Liver (tissue), 9 donors: Measurements from ENCODE around the gene RALGDS. TPM values are rescaled to one million over a fixed set of nuclear protein-coding genes. Genes with fewer than 3 reads are reported as not detected.
"Not testable (repeated sequence)": the region's sequence is repeated elsewhere in the genome, so short reads cannot be mapped to it uniquely, and the experiment has no call there.

Experiments
- DNase-seq: peaks from one replicate; pipeline ENCODE4 v3.0.0-alpha.2; 2017; ENCODE audit warnings: low spot score
- H3K27ac ChIP-seq, 2 donors: one replicate each; pipeline ENCODE4 v1.7.0; 2013; ENCODE audit warnings: inconsistent platforms in 2 of 2, low read length in 2 of 2, control low read depth in 1 of 2, low read depth in 1 of 2, mild to moderate bottlenecking in 1 of 2
- H3K27me3 ChIP-seq, 4 donors: one replicate each; pipeline versions ENCODE4 v1.6.1 to v1.7.0; 2013; ENCODE audit warnings: low read length in 3 of 4, inconsistent platforms in 1 of 4, mild to moderate bottlenecking in 1 of 4, moderate library complexity in 1 of 4; ENCODE audit not compliant: control insufficient read depth in 4 of 4, insufficient read depth in 4 of 4
- H3K36me3 ChIP-seq, 4 donors: one replicate each; pipeline versions ENCODE4 v1.6.1 to v1.7.0; 2013; ENCODE audit warnings: low read length in 3 of 4, mild to moderate bottlenecking in 3 of 4, low read depth in 1 of 4, moderate library complexity in 1 of 4; ENCODE audit not compliant: control insufficient read depth in 4 of 4, insufficient read depth in 3 of 4
- H3K4me1 ChIP-seq, 4 donors: one replicate each; pipeline versions ENCODE4 v1.6.1 to v1.7.0; 2013; ENCODE audit warnings: low read length in 3 of 4, mild to moderate bottlenecking in 3 of 4, moderate library complexity in 1 of 4; ENCODE audit not compliant: control insufficient read depth in 4 of 4, insufficient read depth in 4 of 4
- H3K4me3 ChIP-seq, 3 donors: one replicate each; pipeline versions ENCODE4 v1.6.1 to v1.7.0; 2013; ENCODE audit warnings: low read length in 3 of 3, control low read depth in 1 of 3, low read depth in 1 of 3, mild to moderate bottlenecking in 1 of 3
- H3K9ac ChIP-seq, 2 donors: one replicate each; pipeline ENCODE4 v1.7.0; 2013; ENCODE audit warnings: low read length in 2 of 2, mild to moderate bottlenecking in 2 of 2, moderate library complexity in 2 of 2, control low read depth in 1 of 2, low read depth in 1 of 2
- H3K9me3 ChIP-seq, 4 donors: one replicate each; pipeline versions ENCODE4 v1.6.1 to v1.7.0; 2013; ENCODE audit warnings: low read length in 3 of 4; ENCODE audit not compliant: control insufficient read depth in 4 of 4
- FOXA1 ChIP-seq: IDR thresholded peaks from 2 replicates; pipeline ENCODE4 v1.6.1; 2016; ENCODE audit warnings: antibody characterized with exemption
- FOXA2 ChIP-seq: IDR thresholded peaks from 2 replicates; pipeline ENCODE4 v1.6.1; 2016; ENCODE audit warnings: antibody characterized with exemption
- GABPA ChIP-seq, 2 donors: IDR thresholded peaks in 1 of 2; conservative IDR thresholded peaks in 1 of 2; 2 replicates each; pipeline ENCODE4 v1.6.1; 2016; ENCODE audit warnings: antibody characterized with exemption in 2 of 2, mild to moderate bottlenecking in 1 of 2, moderate library complexity in 1 of 2
- HNF4A ChIP-seq, 2 donors: conservative IDR thresholded peaks; 2 replicates each; pipeline ENCODE4 v1.6.1; 2016; ENCODE audit warnings: antibody characterized with exemption in 2 of 2, mild to moderate bottlenecking in 2 of 2
- HNF4G ChIP-seq: IDR thresholded peaks from 2 replicates; pipeline ENCODE4 v1.6.1; 2016; ENCODE audit warnings: antibody characterized with exemption
- JUND ChIP-seq, 2 donors: IDR thresholded peaks; 2 replicates each; pipeline ENCODE4 v1.6.1; 2016; ENCODE audit warnings: antibody characterized with exemption in 2 of 2
- RAD21 ChIP-seq, 2 donors: IDR thresholded peaks; 2 replicates each; pipeline ENCODE4 v1.6.1; 2016; ENCODE audit warnings: antibody characterized with exemption in 2 of 2, mild to moderate bottlenecking in 2 of 2
- RXRA ChIP-seq, 2 donors: IDR thresholded peaks; 2 replicates each; pipeline ENCODE4 v1.6.1; 2017 to 2018; ENCODE audit warnings: antibody characterized with exemption in 2 of 2, mild to moderate bottlenecking in 1 of 2
- YY1 ChIP-seq: IDR thresholded peaks from 2 replicates; pipeline ENCODE4 v1.6.1; 2016; ENCODE audit warnings: antibody characterized with exemption, mild to moderate bottlenecking
- WGBS: extraction: QIAGEN DNeasy Blood & Tissue Kit; methylation state at CpG from one replicate; pipeline ENCODE4 v1.1.7; 2013; 5-methylcytosine and 5-hydroxymethylcytosine counted together
- polyA plus RNA-seq, 2 donors: library from polyadenylated mRNA; stranded (reverse) in 1 of 2; unstranded in 1 of 2; fragments of 200-250 nt in 1 of 2; fragments of >200 nt in 1 of 2; fragmentation: Nextera tagmentation in 1 of 2; extraction: Ambion mirVana in 1 of 2; gene quantifications; one replicate each; pipeline versions ENCODE4 v1.2.1 to v1.2.3, GENCODE V29; 2013 to 2015
- total RNA-seq, 2 donors: library from RNA; depleted of rRNA; stranded (reverse); fragments of >200 nt; gene quantifications; one replicate each; pipeline ENCODE4 v1.2.3, GENCODE V29; 2014
- TF ChIP-seq, protein P1 (sequence below): IDR thresholded peaks from 2 replicates; pipeline ENCODE4 v1.6.1; 2016; ENCODE audit warnings: antibody characterized with exemption, mild to moderate bottlenecking
- TF ChIP-seq, protein P2 (sequence below): IDR thresholded peaks from 2 replicates; pipeline ENCODE4 v1.6.1; 2016; ENCODE audit warnings: antibody characterized with exemption
- TF ChIP-seq, protein P3 (sequence below): fragments of 150-350 bp; IDR thresholded peaks from 2 replicates; pipeline ENCODE4 v1.5.1; 2017; ENCODE audit warnings: improper control_type of control experiment, low read depth, low read length; ENCODE audit not compliant: missing input control
- donor health status: healthy.
- donor health status: healthy.
- donor health status: healthy.
- donor health status: healthy.
- donor health status: healthy.

The RALGDS gene
- total RNA-seq (10 to 100 TPM in 1 of 2 donors, 1 to 10 TPM in 1; 9.5 to 19.0 TPM), polyA plus RNA-seq (1 to 10 TPM; 1.3 to 5.0 TPM)

DNA sequence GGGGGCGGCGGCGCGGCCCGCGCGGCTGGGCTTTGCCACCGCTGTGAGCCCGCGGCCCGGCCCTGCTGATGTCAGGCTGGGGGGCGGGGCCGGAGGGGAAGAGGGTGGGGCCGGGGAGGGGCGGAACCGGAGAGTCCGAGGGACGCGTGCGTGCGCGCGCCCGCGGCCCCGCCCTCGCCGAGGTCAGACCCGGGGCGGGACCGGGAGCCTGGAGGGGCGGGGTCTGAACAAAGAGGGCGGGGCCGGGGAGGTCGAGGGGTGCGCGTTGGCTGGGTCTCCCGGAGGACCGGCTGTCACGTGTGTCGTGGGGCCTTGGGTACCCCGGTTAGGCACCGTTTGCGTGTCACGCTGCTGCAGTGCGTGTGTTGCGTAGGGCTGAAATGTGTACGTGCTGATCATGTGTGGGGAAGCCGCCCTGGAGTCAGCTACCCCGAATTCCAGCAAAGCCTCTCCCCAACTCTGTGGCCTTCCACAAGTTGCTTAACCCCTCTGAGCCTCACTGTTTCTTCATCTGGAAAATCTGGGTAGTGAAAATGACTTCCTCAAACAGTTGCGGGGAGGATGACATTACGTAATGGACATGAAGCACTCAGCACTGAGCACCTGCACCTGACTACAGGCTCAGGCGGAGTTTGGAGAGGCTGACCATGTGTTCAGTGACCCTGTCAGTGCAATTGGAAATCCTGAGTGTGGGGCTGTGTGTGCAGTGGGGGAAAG, at the start of gene RALGDS:
Gene RALGDS, minus strand, starts transcription at position 43 of the 717 bp plus-strand sequence. CDS start 86 bp downstream, outside the sequence.
- peak within 1 kb of the TSS; percentile 43 to 85 (median 67) for H3K4me3 ChIP-seq
- DNase-seq = peak; percentile 97
- peak within 1 kb of the TSS; percentile 81 to 94 for H3K27ac ChIP-seq
- peak within 1 kb of the TSS in 1 of 2 donors; percentile 87 for H3K9ac ChIP-seq
- 12% methylated on average over 53 of the region's 53 CpGs for WGBS
- no peaks in the 10 kb centered on the region for H3K9me3 ChIP-seq
- TF ChIP-seq JUND (IDR thresholded peaks at IDR 0.05) = no peak
- TF ChIP-seq, protein P1, sequence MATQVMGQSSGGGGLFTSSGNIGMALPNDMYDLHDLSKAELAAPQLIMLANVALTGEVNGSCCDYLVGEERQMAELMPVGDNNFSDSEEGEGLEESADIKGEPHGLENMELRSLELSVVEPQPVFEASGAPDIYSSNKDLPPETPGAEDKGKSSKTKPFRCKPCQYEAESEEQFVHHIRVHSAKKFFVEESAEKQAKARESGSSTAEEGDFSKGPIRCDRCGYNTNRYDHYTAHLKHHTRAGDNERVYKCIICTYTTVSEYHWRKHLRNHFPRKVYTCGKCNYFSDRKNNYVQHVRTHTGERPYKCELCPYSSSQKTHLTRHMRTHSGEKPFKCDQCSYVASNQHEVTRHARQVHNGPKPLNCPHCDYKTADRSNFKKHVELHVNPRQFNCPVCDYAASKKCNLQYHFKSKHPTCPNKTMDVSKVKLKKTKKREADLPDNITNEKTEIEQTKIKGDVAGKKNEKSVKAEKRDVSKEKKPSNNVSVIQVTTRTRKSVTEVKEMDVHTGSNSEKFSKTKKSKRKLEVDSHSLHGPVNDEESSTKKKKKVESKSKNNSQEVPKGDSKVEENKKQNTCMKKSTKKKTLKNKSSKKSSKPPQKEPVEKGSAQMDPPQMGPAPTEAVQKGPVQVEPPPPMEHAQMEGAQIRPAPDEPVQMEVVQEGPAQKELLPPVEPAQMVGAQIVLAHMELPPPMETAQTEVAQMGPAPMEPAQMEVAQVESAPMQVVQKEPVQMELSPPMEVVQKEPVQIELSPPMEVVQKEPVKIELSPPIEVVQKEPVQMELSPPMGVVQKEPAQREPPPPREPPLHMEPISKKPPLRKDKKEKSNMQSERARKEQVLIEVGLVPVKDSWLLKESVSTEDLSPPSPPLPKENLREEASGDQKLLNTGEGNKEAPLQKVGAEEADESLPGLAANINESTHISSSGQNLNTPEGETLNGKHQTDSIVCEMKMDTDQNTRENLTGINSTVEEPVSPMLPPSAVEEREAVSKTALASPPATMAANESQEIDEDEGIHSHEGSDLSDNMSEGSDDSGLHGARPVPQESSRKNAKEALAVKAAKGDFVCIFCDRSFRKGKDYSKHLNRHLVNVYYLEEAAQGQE = no peak
- TF ChIP-seq RXRA (IDR thresholded peaks at IDR 0.05) = peak in 1 of 2 donors; percentile 46
- no peak for TF ChIP-seq HNF4A (conservative IDR thresholded peaks at IDR 0.05)
- TF ChIP-seq, protein P2, sequence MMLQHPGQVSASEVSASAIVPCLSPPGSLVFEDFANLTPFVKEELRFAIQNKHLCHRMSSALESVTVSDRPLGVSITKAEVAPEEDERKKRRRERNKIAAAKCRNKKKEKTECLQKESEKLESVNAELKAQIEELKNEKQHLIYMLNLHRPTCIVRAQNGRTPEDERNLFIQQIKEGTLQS = no peak
- TF ChIP-seq RAD21 (IDR thresholded peaks at IDR 0.05) = no peak
- H3K4me1 ChIP-seq = peaks cover 9 to 61% (median 47%) of the 10 kb centered on the region in 4 donors
- no peaks in the 10 kb centered on the region for H3K36me3 ChIP-seq
- no peaks in the 10 kb centered on the region for H3K27me3 ChIP-seq

DNA sequence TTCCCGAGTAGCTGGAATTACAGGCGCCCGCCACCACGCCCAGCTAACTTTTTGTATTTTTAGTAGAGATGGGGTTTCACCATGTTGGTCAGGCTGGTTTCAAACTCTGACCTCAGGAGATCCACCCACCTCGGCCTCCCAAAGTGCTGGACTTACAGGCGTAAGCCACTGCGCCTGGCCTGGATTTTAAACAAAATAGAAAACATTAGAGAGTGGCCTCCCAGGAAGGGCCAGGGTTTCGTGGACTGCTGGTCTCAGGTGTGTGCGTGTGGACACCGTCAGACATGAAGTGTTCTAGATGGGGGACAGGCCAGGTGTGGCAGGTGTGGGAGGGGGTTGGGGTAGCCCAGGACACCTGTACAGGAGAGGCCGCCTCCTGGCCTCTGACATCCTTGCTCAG, 49.7 kb upstream of the RALGDS start:
- WGBS = 92% methylated on average over 11 of the region's 11 CpGs
- Histone ChIP-seq H3K27me3 (no peaks in the 10 kb centered on the region), H3K9ac (no peak overlapping the region), H3K4me3 (no peak overlapping the region), H3K4me1 (no peaks in the 10 kb centered on the region), H3K36me3 (no peaks in the 10 kb centered on the region), H3K9me3 (no peaks in the 10 kb centered on the region), H3K27ac (no peak overlapping the region)
- TF ChIP-seq GABPA (IDR thresholded peaks at IDR 0.05 in 1 of 2, conservative IDR thresholded peaks at IDR 0.05 in 1 of 2) = no peak
- no peak for TF ChIP-seq RXRA (IDR thresholded peaks at IDR 0.05)
- no peak for TF ChIP-seq RAD21 (IDR thresholded peaks at IDR 0.05)
- no peak for TF ChIP-seq FOXA2
- no peak for TF ChIP-seq YY1
- TF ChIP-seq, protein P3, sequence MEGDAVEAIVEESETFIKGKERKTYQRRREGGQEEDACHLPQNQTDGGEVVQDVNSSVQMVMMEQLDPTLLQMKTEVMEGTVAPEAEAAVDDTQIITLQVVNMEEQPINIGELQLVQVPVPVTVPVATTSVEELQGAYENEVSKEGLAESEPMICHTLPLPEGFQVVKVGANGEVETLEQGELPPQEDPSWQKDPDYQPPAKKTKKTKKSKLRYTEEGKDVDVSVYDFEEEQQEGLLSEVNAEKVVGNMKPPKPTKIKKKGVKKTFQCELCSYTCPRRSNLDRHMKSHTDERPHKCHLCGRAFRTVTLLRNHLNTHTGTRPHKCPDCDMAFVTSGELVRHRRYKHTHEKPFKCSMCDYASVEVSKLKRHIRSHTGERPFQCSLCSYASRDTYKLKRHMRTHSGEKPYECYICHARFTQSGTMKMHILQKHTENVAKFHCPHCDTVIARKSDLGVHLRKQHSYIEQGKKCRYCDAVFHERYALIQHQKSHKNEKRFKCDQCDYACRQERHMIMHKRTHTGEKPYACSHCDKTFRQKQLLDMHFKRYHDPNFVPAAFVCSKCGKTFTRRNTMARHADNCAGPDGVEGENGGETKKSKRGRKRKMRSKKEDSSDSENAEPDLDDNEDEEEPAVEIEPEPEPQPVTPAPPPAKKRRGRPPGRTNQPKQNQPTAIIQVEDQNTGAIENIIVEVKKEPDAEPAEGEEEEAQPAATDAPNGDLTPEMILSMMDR = no peak
- no peak for TF ChIP-seq JUND (IDR thresholded peaks at IDR 0.05)
- no peak for TF ChIP-seq FOXA1
- no peak for TF ChIP-seq HNF4G
- DNase-seq = no peak

DNA sequence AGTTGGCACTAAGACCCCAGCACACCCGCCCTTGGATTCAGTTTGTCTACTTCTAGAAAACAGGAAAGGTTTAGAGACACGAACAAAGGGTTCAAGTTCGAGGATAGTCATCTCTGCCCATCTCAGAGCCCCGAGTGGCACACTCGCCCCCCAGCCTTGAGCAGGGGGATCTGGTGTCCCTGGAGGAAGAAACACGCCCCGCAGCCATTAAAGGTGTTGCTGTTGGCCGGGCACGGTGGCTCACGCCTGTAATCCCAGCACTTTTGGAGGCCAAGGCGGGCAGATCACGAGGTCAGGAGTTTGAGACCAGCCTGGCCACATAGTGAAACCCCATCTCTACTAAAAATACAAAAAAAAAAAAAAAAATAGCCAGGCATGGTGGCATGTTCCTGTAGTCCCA, 48.6 kb upstream of the RALGDS start:
- 90% methylated on average over 12 of the region's 12 CpGs for WGBS

More for the DNA sequence above, 48.6 kb upstream of the RALGDS start:
- H3K4me3 ChIP-seq, H3K36me3 ChIP-seq, H3K9ac ChIP-seq, H3K27me3 ChIP-seq, H3K4me1 ChIP-seq, H3K27ac ChIP-seq, DNase-seq, H3K9me3 ChIP-seq: not testable (repeated sequence)
